GOT3 (cell line): ENCODE results near the gene TP53I3.
"Not testable (repeated sequence)": the region's sequence is repeated elsewhere in the genome, so short reads cannot be mapped to it uniquely, and the experiment has no call there.

Source experiments
- DNase-seq: peaks from one replicate; lab custom pipeline; 2025; ENCODE audit warnings: mixed read lengths; lab: John Stamatoyannopoulos, UW

The TP53I3 gene

DNA sequence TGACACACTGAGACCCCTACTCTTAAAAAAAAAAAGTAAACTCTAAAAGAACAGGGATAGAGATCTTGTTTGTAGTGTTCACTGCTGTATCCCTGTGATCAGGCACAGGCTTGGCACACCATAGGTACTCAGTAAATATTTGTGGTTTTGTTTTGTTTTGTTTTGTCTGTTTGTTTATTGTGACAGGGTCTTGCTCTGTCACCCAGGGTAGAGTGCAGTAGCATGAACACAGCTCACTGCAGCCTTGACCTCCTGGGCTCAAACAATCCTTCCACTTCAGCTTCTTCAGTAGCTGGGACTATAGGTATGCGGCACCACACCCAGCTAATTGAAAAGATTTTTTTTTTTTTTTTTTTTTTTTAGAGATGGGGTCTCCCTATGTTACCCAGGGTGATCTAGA lies 31.7 kb downstream of the TP53I3 start:
- no peak for DNase-seq

DNA sequence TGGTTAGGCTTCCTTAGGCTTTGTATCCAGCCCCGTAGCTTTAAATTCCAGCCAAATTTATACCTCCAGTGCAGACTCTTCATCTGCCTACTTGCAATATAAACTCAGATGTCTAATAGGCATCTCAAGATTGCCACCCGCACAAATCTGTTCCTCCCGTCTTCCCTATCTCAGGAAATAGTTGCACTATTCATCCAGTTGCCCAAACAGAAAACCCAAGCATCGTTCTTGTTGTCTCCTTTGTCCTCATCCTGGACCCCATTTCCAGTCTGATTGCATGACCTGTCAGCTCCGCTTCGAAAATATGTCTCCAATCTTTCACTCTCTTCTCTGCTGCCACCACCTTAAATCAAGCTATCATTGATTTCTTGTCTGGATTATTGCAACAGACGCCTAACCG lies 32.8 kb downstream of the TP53I3 start:
- DNase-seq = no peak

DNA sequence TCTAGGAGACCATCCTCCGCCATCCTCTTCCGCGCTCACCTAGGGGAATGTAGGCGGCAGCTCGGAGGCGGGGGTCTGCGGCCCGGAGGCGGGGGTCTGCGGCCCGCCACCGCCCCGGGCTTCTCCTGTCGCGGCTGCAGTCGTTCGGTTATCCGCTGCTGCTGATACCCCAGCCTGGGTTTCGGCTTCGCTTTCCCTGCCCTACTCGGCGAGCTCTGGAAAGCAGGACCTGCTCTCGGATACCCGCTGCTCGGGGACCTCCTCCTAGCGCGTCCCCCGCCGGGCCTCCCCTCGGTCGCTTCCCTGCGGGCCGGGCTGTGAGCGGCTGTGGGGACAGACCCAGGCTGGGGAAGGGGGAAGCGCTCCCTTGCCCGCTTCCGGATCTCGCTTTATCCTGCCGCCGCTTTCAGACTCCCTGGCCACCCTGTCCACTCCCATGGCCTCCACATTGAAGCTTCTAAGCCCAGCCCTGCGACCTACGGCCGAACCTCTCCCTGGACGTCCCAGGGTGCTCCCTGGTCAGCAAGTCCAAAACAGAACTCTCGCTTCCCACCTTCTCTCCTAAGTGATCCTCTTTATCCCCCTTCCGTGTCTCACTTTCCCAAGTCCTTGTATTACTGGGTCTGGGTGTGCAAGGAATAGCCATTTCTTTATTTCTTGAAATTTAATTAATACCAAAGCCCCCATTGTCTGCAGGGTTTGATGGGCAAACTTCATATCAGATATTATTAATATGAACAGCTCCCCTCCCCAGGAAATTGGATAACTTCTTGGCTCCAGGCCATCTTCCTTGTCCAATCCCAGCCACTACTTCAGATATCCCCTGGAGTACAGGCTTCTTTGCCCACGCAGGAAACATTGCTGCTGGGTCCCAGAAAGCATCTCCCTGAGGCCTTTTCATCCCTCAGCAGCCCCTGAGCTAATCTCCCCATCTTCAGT lies 34.3 kb downstream of the TP53I3 start:
- DNase-seq = no peak

DNA sequence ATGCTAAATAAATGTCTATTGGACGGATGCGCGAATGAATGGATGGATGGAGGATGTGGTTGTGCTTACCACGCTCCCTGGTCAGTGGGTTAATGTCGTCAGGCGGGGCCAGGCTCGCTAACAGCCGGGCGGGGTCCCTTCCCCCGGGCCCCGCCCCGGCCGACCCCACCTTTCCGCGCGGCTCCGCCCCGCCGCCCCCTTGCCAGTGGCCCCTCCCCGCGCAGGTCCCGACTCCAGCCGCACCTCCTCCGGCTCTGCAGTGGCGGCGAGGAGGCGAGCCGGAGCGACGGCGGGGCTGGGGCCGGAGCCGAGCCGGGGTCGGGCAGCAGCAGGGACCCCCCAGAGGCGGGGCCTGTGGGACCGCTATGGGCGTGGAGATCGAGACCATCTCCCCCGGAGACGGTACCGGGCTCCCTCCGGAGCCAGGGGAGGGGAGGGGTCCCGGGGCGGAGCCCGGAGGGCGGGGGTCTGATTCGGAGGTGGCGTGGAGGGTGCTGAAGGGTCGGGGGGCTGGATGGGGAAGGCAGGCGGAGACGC lies 35.1 kb downstream of the TP53I3 start, which contains the start of gene FKBP1B:
Gene FKBP1B (plus strand): TSS at position 257 of the 537 bp plus-strand sequence. CDS start 109 bp downstream, at position 366.
- no peak for DNase-seq

DNA sequence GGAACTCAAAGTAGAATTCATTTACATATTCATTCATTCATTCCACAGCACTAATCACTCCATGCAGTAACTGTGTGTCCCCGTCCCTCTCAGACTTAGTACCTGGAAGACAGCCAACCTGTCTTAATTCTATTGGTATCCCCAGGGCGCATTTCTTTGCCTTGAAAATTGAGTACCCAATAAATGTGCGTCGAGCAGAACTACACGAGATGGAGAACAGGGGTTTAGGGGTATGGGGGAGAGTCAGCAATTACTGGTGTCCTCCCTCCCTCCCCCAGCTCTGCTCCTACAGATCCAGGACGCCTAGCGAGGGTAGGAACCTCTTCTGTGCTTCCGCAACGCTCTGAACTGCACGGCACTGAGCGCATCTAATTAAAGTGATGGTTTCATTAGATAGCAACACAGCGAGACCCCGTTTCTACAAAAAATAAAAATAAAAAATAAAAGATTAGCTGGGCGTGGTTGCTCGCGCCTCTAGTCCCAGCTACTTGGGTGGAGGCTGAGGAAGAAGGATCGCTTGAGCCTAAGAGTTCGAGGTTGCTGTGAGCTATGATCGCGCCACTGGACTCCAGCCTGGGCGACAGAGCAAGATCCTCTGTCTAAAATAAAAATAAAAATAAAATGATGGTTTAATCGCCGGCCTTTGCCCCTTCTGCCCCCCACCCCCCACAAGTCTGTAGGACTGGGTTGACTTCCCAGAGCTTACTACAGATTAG lies 35.7 kb downstream of the TP53I3 start:
- DNase-seq = no peak

DNA sequence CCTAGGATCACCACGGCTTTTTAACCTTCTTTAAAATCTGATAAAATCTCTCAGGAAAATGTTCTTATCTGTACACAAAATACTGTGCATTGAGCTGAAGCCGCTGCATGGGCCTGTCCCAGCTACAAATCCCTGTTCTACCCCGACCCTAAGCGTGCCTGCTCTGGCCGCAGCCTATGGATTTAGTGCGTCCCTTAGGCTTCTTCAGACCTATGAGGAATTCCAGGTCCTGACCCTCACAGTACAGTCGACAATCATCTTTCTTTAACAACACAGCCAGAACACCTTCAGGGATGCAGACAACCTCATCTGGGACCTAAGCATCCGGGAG lies 37.0 kb downstream of the TP53I3 start:
- DNase-seq = no peak

DNA sequence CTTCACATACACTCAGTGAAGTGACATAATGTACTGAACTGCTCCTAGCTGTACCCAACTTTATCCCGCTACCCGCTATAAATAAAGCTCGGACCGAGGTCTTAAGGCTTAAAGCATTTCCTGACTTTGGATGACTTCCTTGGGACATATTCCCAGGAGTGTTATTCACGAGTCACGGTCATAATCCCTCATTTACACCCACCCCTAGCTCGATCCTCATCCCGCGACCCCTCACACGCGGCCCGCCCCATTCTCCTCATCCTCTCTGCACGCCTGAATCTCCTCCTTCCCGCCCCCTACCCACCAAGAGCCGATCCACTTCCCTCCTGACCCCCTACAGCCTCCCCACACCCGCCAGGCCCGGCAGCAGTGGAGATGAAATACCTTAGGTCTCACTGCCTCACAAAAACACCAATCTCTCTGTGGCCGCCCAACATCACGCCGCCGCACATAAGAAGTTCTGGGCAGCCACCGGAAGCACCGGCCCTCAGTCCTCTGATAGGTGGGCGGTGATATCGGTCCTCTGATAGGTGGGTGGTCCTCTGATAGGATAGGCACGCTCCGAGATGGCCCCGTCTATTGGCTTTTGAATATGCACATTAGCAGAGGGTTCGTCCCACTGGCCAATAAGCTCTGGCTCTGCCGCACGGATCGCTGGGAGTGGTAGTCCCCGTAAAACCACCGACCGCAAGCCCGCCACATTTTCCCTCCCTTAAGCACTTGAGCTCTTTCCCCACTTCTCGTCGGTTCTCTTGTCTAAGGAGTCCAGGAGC lies 37.5 kb downstream of the TP53I3 start, which contains the start of gene WDCP:
Gene WDCP (minus strand): TSS at position 462 of the 773 bp plus-strand sequence. CDS start 7,897 bp downstream, outside the sequence.
- peak; percentile 73 for DNase-seq

DNA sequence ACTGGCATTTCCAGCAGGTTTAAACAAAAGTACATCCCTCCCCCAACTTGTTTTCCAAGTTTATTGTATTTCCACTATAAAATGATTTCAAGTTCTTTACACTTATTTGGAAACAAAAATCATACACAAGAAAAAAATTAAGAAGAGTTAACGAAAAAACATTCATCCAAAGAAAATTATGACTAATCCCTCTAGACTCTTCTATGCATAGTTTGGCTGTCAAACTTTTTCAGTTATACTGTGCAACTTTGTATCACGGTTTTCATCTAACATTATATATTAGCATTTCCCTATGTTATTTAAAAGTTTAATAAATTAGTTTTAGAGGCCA lies 38.1 kb downstream of the TP53I3 start:
- DNase-seq = no peak

DNA sequence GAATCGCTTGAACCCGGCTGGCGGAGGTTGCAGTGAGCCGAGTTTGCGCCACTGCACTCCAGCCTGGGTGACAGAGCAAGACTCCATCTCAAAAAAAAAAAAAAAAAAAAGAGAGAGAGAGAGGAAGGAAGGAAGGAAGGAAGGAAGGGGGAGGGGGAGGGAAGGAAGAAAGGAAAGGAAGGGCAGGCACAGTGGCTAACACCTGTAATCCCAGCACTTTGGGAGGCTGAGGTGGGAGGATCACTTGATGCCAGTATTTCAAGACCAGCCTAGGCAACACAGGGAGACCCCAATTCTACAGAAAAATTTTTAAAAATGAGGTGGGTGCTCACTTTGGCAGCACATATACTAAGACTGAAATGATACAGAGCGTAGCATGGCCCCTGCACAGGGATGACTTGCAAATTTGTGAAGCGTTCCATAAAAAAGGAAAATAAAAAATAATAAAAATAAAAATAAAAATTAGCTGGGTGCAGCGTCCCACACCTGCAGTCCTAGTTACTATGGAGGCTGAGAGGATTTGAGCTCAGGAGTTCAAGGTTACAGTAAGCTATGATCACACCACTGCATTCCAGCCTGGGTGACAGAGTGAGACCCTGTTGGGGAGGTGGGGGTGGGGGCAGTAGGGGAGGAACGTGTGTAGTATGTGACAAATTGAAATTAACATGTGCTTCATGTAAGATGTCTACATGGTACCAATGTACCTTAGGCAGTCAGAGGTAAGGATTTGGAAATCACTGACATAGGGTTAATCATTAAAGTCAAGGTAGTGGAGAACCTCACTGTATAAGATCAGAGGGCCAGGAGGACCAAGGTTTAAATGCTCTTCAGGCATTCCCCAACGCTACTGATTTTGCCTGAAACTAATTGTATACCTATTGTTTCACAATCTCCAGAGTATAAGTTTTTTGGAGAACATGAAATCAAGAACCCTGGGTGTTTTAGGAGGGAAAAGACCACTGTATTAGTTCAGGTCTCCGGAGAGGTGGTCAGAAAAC lies 38.8 kb downstream of the TP53I3 start:
- no peak for DNase-seq

DNA sequence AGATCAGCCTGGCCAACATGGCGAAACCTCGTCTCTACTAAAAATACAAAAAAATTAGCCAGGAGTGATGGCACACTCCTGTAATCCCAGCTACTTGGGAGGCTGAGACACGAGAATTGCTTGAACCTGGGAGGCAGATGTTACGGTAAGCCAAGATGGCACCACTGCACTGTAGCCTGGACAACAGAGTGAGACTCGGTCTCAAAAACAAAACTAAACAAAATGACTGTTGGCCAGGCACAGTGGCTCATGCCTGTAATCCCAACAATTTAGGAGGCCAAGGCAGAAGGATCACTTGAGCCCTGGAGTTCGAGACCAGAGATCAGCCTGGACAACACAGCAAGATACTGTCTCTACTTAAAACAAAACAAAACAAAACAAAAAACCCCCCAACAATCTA lies 41.5 kb downstream of the TP53I3 start:
- DNase-seq = not testable (repeated sequence)

DNA sequence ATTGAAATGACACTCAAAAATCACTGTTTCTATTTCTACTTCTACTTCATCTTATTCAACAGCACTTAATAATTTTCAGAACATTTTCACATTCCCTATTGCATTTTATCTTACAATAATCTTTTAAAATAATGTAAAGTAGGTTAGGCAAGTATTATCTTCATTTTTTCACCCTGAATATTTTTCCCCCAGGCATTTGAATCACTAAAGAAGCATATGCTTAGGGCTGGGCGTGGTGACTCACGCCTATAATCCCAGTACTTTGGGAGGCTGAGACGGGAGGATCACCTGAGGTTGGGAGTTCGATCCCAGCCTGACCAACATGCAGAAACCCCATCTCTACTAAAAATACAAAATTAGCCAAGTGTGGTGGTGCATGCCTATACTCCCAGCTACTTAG lies 44.1 kb downstream of the TP53I3 start:
- DNase-seq = no peak

DNA sequence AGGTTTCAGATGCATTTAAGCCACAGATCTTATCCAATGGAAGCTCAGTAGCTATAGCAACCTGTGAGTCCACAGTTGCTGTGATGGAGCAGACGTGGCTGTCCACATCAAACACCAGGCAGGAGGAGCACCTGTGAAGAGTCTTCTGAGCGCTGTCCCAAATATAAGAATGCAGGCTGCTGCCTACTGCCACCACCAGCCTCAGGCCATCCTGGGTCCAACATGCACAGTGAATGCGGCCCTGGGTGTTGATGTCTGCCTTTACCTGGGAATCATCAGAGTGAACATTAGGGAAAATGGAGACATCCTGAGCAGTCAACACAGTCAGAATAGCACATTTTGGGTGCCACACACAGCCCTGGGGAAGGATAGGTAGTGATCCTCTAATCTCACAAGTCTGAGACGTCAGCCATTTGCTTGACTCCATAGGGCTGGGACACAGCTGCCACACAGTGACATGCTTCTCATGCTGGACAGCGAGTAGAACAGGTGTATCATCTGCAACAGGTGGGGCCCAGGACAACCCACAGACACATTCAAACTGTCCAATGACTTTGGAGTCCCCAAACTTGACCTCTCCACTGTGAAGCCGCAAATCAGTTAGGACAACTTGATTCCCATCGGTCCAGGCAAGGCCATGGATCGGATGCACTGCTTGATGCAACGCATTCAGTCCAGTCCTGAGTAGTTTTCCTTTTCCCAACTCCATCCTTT lies 45.7 kb downstream of the TP53I3 start:
- DNase-seq = no peak
